GM23338 (cell line): Measurements from ENCODE around the gene UPF1. TPM values are rescaled to one million over a fixed set of nuclear protein-coding genes. Genes with fewer than 3 reads are reported as not detected.

Source experiments
- ATAC-seq: fragments of 200-7000 bp; cut with Tn5 transposase; 3 replicates; pipeline ENCODE4 v1.9.1; 2020
- DNase-seq: peaks from one replicate; pipeline ENCODE4 v3.0.0-alpha.2; 2015; ENCODE audit warnings: low spot score
- H2AFZ ChIP-seq: fragments of 200-600 bp; sonication (generic); 2 replicates; pipeline ENCODE4 v1.8.0; 2016; ENCODE audit warnings: antibody characterized with exemption, mild to moderate bottlenecking, moderate library complexity
- H3F3A ChIP-seq: fragments of 200-600 bp; sonication (generic); replicated peaks from 2 replicates; pipeline ENCODE4 v1.8.0; 2017; ENCODE audit warnings: antibody characterized with exemption, mixed run types, low read depth
- H3K27ac ChIP-seq: fragments of 200-600 bp; sonication (generic); 2 replicates; pipeline ENCODE4 v1.6.1; 2016; ENCODE audit warnings: low read depth
- H3K27me3 ChIP-seq: fragments of 200-600 bp; sonication (generic); 2 replicates; pipeline ENCODE4 v1.8.0; 2016; ENCODE audit warnings: mild to moderate bottlenecking, mixed run types, moderate library complexity; ENCODE audit not compliant: insufficient read depth
- H3K36me3 ChIP-seq: fragments of 200-600 bp; sonication (generic); 2 replicates; pipeline ENCODE4 v1.8.0; 2016; ENCODE audit warnings: mild to moderate bottlenecking; ENCODE audit not compliant: insufficient read depth
- H3K4me1 ChIP-seq: fragments of 200-600 bp; sonication (generic); 2 replicates; pipeline ENCODE4 v1.8.0; 2016; ENCODE audit warnings: mild to moderate bottlenecking, moderate library complexity; ENCODE audit not compliant: insufficient read depth
- H3K4me2 ChIP-seq: fragments of 200-600 bp; sonication (generic); 2 replicates; pipeline ENCODE4 v1.7.1; 2017; ENCODE audit warnings: mixed run types
- H3K4me3 ChIP-seq: fragments of 200-600 bp; sonication (generic); 2 replicates; pipeline ENCODE4 v1.6.1; 2016; ENCODE audit warnings: mixed run types
- H3K79me2 ChIP-seq: fragments of 200-600 bp; sonication (generic); replicated peaks from 2 replicates; pipeline ENCODE4 v1.8.0; 2017; ENCODE audit warnings: mild to moderate bottlenecking; ENCODE audit not compliant: insufficient read depth
- H3K9me2 ChIP-seq: fragments of 200-600 bp; sonication (generic); 2 replicates; pipeline ENCODE4 v1.8.0; 2017; ENCODE audit not compliant: insufficient read depth
- H4K20me1 ChIP-seq: fragments of 200-600 bp; sonication (generic); replicated peaks from 2 replicates; pipeline ENCODE4 v1.8.0; 2017; ENCODE audit warnings: mild to moderate bottlenecking; ENCODE audit not compliant: insufficient read depth
- H3K27ac Mint-ChIP-seq: 2 replicates; pipeline ENCODE4 v1.8.0; 2020; ENCODE audit warnings: inconsistent platforms, mild to moderate bottlenecking, moderate library complexity, mixed read lengths
- H3K27me3 Mint-ChIP-seq: 3 replicates; pipeline ENCODE4 v1.8.0; 2022; ENCODE audit warnings: low read depth, mild to moderate bottlenecking, moderate library complexity, mixed read lengths, inconsistent platforms; ENCODE audit not compliant: insufficient read depth, poor library complexity
- H3K36me3 Mint-ChIP-seq: 3 replicates; pipeline ENCODE4 v1.8.0; 2021; ENCODE audit warnings: low read depth, mild to moderate bottlenecking, inconsistent platforms, moderate library complexity, mixed read lengths
- H3K4me1 Mint-ChIP-seq: 3 replicates; pipeline ENCODE4 v1.8.0; 2020; ENCODE audit warnings: mild to moderate bottlenecking, inconsistent platforms, mixed read lengths
- H3K4me3 Mint-ChIP-seq: 3 replicates; pipeline ENCODE4 v1.8.0; 2021; ENCODE audit warnings: moderate library complexity, mild to moderate bottlenecking, inconsistent platforms, mixed read lengths
- H3K9me3 Mint-ChIP-seq: 3 replicates; pipeline ENCODE4 v1.8.0; 2020; ENCODE audit warnings: moderate library complexity, mild to moderate bottlenecking, inconsistent platforms, mixed read lengths
- CREB1 ChIP-seq: fragments of 250-450 bp; sonication (Bioruptor Pico); IDR thresholded peaks from 2 replicates; pipeline ENCODE4 v1.5.0; 2020; ENCODE audit warnings: low read depth, mild to moderate bottlenecking, moderate library complexity
- CTCF ChIP-seq, 2 experiments: fragments of 200-600 bp in 1 of 2; sonication (generic) in 1 of 2; conservative IDR thresholded peaks; 2 replicates each; pipeline versions ENCODE4 v1.5.1 to v1.6.1; 2016 to 2017; ENCODE audit warnings: antibody characterized with exemption in 2 of 2, low read depth in 2 of 2, mild to moderate bottlenecking in 2 of 2, moderate library complexity in 1 of 2
- ETS1 ChIP-seq: IDR thresholded peaks from 2 replicates; pipeline ENCODE4 v1.6.1; 2016; ENCODE audit warnings: antibody characterized with exemption
- EZH2 ChIP-seq: fragments of 200-600 bp; sonication (generic); IDR thresholded peaks from one replicate; pipeline ENCODE4 v1.8.0; 2017; ENCODE audit warnings: antibody characterized with exemption, mild to moderate bottlenecking, low read depth; ENCODE audit not compliant: unreplicated experiment
- JUNB ChIP-seq: IDR thresholded peaks from one replicate; pipeline ENCODE4 v1.6.1; 2016; ENCODE audit warnings: antibody characterized with exemption; ENCODE audit not compliant: unreplicated experiment
- NANOG ChIP-seq: IDR thresholded peaks from 2 replicates; pipeline ENCODE4 v1.6.1; 2016; ENCODE audit warnings: antibody characterized with exemption, borderline replicate concordance
- POLR2AphosphoS5 ChIP-seq: IDR thresholded peaks from 2 replicates; pipeline ENCODE4 v1.6.1; 2016; ENCODE audit warnings: antibody characterized with exemption, low read depth
- REST ChIP-seq: IDR thresholded peaks from one replicate; pipeline ENCODE4 v1.6.1; 2018; ENCODE audit warnings: antibody characterized with exemption; ENCODE audit not compliant: unreplicated experiment
- ZNF114 ChIP-seq: fragments of 250-450 bp; sonication (Bioruptor Pico); IDR thresholded peaks from 2 replicates; pipeline ENCODE4 v1.5.0; 2020; ENCODE audit warnings: mild to moderate bottlenecking, moderate library complexity
- polyA plus RNA-seq: library from polyadenylated mRNA; unstranded; fragments of >200 nt; fragmentation: Nextera tagmentation; extraction: Ambion mirVana; gene quantifications from 2 replicates; pipeline ENCODE4 v1.2.1, GENCODE V29; 2016
- total RNA-seq: library from RNA; depleted of rRNA; stranded (reverse); fragments of >200 nt; shearing (Covaris generic); gene quantifications from 2 replicates; pipeline ENCODE4 v1.2.3, GENCODE V29; 2014

UPF1 gene
- total and polyA plus RNA-seq, 2 experiments from 2014 or later: 13.8 to 138 TPM

GRCh38 chr19:18800079-18800478 lies 31.7 kb upstream of the UPF1 start:
- no peak overlapping the region for H3K27ac Mint-ChIP-seq
- H3K4me3 Mint-ChIP-seq: no peak overlapping the region
- Histone ChIP-seq H3K4me2 (no peak overlapping the region), H3K36me3 (no peaks in the 10 kb centered on the region), H4K20me1 (no peaks in the 10 kb centered on the region), H3K27ac (no peak overlapping the region), H3F3A (no peaks in the 10 kb centered on the region), H3K27me3 (peaks cover 67% of the 10 kb centered on the region), H3K4me1 (no peaks in the 10 kb centered on the region), H3K9me2 (no peaks in the 10 kb centered on the region), H3K79me2 (no peaks in the 10 kb centered on the region), H3K4me3 (no peak overlapping the region), H2AFZ (no peak overlapping the region)
- no peak for ATAC-seq
- H3K4me1 Mint-ChIP-seq: no peaks in the 10 kb centered on the region
- no peak for DNase-seq
- H3K36me3 Mint-ChIP-seq: no peaks in the 10 kb centered on the region
- peaks cover 3% of the 10 kb centered on the region for H3K9me3 Mint-ChIP-seq
- no peak for TF ChIP-seq CTCF (conservative IDR thresholded peaks at IDR 0.05; ENCODE audit: low read depth in 2 of 2)
- TF ChIP-seq NANOG: no peak
- H3K27me3 Mint-ChIP-seq: peaks cover 38% of the 10 kb centered on the region

GRCh38 chr19:18800636-18801035 lies 31.1 kb upstream of the UPF1 start:
- no peak overlapping the region for H3K27ac Mint-ChIP-seq
- no peak overlapping the region for H3K4me3 Mint-ChIP-seq
- H3K27me3 Mint-ChIP-seq: peaks cover 35% of the 10 kb centered on the region
- Histone ChIP-seq H3K4me1 (no peaks in the 10 kb centered on the region), H4K20me1 (no peaks in the 10 kb centered on the region), H3K9me2 (no peaks in the 10 kb centered on the region), H3K4me2 (no peak overlapping the region), H3K27ac (no peak overlapping the region), H3K27me3 (peaks cover 61% of the 10 kb centered on the region), H2AFZ (no peak overlapping the region), H3K36me3 (no peaks in the 10 kb centered on the region), H3K4me3 (no peak overlapping the region), H3K79me2 (no peaks in the 10 kb centered on the region), H3F3A (no peaks in the 10 kb centered on the region)
- TF ChIP-seq ZNF114 (CRISPR knock-in tag) (no peak), EZH2 (no peak), ETS1 (no peak), JUNB (no peak), CREB1 (no peak)
- no peaks in the 10 kb centered on the region for H3K36me3 Mint-ChIP-seq
- DNase-seq (no peak), ATAC-seq (no peak)
- H3K9me3 Mint-ChIP-seq: peaks cover 3% of the 10 kb centered on the region
- H3K4me1 Mint-ChIP-seq: no peaks in the 10 kb centered on the region

- Mint-ChIP-seq H3K9me3 (peaks cover 3% of the 10 kb centered on the region; the same call in 2 of the 3 replicates), H3K4me1 (no peaks in the 10 kb centered on the region), H3K27ac (no peak overlapping the region), H3K27me3 (peaks cover 27% of the 10 kb centered on the region), H3K4me3 (peak overlapping the region; percentile 16; the same call in 1 of the 3 replicates), H3K36me3 (no peaks in the 10 kb centered on the region)
- Histone ChIP-seq H3K9me2 (no peaks in the 10 kb centered on the region), H3F3A (no peaks in the 10 kb centered on the region), H3K79me2 (no peaks in the 10 kb centered on the region), H4K20me1 (no peaks in the 10 kb centered on the region), H3K27ac (no peak overlapping the region), H3K4me3 (no peak overlapping the region), H3K27me3 (peaks cover 44% of the 10 kb centered on the region), H2AFZ (peak overlapping the region; percentile 50; the same call in 1 of the 2 replicates), H3K4me2 (peak overlapping the region; percentile 59; the same call in 1 of the 2 replicates), H3K4me1 (no peaks in the 10 kb centered on the region), H3K36me3 (no peaks in the 10 kb centered on the region)
- peak; percentile 88 for DNase-seq
- TF ChIP-seq JUNB (no peak), REST (no peak), POLR2AphosphoS5 (0 out of 2 replicates have a peak, but pooled peaks have one; percentile 13), NANOG (no peak)
- ATAC-seq: peak; percentile 93
Observed at GRCh38 chr19:18802354-18802753, 29.4 kb upstream of the UPF1 start.
